GM12873 (cell line): ENCODE results near the gene SVEP1.

Source experiments
- TF ChIP-seq, protein P1 (sequence below): IDR thresholded peaks from 2 replicates; pipeline ENCODE4 v1.5.1; 2012; ENCODE audit warnings: low read depth, mild to moderate bottlenecking, moderate library complexity, low read length, control low read depth; ENCODE audit not compliant: insufficient read depth; ENCODE audit errors: missing control alignments

Gene SVEP1

GRCh38 chr9:110555551-110556331, 23.8 kb downstream of the SVEP1 start:
- TF ChIP-seq, protein P1, sequence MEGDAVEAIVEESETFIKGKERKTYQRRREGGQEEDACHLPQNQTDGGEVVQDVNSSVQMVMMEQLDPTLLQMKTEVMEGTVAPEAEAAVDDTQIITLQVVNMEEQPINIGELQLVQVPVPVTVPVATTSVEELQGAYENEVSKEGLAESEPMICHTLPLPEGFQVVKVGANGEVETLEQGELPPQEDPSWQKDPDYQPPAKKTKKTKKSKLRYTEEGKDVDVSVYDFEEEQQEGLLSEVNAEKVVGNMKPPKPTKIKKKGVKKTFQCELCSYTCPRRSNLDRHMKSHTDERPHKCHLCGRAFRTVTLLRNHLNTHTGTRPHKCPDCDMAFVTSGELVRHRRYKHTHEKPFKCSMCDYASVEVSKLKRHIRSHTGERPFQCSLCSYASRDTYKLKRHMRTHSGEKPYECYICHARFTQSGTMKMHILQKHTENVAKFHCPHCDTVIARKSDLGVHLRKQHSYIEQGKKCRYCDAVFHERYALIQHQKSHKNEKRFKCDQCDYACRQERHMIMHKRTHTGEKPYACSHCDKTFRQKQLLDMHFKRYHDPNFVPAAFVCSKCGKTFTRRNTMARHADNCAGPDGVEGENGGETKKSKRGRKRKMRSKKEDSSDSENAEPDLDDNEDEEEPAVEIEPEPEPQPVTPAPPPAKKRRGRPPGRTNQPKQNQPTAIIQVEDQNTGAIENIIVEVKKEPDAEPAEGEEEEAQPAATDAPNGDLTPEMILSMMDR, result no peak

DNA sequence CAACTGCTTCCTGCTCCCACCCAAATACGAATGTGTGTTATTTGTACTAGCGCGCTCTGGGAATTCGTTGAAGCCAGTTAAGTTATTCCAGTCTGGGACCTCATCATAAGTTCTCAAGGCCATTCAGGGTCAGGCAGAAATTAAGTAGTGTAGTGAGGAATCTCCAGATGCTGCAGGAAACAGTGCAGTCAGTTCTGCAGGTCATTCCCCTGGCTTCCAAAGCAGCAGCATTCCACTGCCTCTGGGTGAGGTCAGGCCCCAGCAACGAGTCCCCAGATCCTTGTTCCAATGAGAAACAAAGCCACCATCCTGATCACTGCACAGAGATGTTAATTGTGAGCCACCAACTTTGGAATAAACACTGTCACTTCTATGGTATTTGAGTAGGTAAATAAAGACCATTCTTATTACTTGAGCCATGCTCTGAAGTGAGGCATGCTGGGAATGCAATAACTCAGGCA, 33.1 kb downstream of the SVEP1 start:
- TF ChIP-seq, protein P1, result no peak

- TF ChIP-seq, protein P1, result no peak
These were observed 33.8 kb downstream of the SVEP1 start for GRCh38 chr9:110545705-110546104.

DNA sequence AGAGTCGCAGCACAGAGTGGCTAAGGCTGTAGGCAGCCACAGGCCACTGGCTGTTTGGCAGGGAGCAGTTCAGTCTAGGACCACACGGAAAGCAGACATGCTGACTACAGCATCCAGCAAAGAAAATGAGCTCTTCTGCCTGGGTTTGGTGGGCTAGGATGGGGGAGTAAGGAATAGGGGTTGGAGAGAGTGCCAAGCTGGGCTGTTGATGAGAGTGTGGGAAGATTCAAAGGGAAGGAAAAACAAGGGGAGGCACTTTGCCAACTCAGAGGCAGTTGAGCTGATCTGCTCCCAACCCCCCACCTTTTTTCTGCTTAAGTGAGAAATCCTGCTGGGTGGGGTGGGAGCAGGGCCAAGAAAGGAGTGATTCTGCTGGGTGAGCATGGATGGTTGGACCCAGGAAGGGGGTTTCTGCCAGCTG, 35.9 kb downstream of the SVEP1 start:
- TF ChIP-seq, protein P1, result no peak

DNA sequence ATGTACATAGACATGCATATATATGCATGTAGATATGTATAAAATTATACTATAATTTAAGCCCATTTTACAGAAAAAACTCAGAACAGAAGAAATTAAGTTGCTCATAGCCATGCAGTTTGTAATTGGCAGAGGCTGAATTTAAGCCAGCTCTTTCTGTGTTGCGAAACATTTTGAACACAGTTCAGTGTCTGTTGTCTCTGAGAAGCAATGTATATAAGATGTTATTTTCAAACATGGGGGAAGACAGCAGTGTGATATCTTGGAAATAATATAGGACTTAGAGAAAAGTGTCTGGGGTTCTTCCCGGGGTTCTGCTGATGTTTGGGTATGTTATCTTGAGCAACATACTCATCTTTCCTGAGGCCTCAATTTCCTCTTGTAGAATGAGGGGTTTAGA, 37.6 kb downstream of the SVEP1 start:
- TF ChIP-seq, protein P1, result no peak

- TF ChIP-seq, protein P1, result no peak
These were observed 40.9 kb downstream of the SVEP1 start for GRCh38 chr9:110538647-110539041.

DNA sequence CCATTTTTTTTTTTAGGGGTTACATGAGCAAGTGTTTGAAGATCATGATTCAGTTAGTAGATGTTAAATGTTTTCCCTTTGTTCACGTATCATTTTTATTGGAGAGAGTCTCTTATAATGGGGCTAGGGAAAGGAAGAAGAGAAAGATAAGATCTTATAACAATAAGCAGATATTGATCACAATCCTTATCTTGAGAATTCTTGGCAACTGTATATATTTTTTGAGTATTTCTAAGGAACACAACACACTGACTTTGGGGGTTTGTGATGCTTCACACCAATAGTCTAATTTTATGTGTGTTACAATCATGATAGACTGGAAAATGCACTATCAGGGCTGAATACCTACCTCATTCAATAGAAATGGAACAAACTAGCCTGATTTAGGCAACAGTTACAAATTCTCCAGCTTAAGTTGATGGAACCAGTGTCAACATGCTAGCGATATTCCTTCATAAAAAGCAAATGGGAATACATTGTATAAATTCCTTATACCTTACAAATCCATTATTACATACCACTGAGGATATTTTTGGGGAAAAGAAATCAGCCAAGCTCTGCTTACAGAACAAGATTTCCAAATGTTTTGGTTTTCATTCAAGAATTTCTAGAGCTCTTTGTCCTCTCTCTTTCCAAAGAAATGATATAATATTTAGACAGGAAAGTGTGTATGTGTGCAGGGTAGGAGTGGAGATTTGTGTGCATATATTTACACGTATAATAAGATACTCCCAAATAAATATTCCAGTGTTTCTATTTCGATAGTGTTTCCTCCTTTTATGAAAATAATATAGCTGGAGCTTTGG, 41.5 kb downstream of the SVEP1 start:
- TF ChIP-seq, protein P1, result no peak
